Central memory CD8-positive, alpha-beta T cell (primary cell): ENCODE data around the gene SPAG9.

Experiments used
- ATAC-seq: fragments of 150-1000 bp; cut with Tn5 transposase; replicated peaks from 2 replicates; pipeline ENCODE4 v1.10.0; 2022; ENCODE audit warnings: mild to moderate bottlenecking, moderate FRiP score, moderate number of reproducible peaks; ENCODE audit not compliant: poor library complexity, severe bottlenecking; ENCODE audit errors: extremely low read depth
- DNase-seq, 2 donors: peaks; one replicate each; pipeline ENCODE4 v3.0.0; 2021; ENCODE audit warnings: low spot score in 2 of 2
- H3K27ac Mint-ChIP-seq: one replicate; pipeline ENCODE4 v1.8.0; 2022; ENCODE audit warnings: low read depth, mild to moderate bottlenecking, moderate library complexity, mixed read lengths
- H3K27me3 Mint-ChIP-seq: one replicate; pipeline ENCODE4 v1.8.0; 2022; ENCODE audit warnings: mixed read lengths
- H3K36me3 Mint-ChIP-seq: one replicate; pipeline ENCODE4 v1.8.0; 2022; ENCODE audit warnings: mild to moderate bottlenecking, moderate library complexity, mixed read lengths; ENCODE audit not compliant: insufficient read depth
- H3K4me1 Mint-ChIP-seq: one replicate; pipeline ENCODE4 v1.8.0; 2022; ENCODE audit warnings: mixed read lengths
- H3K4me3 Mint-ChIP-seq: one replicate; pipeline ENCODE4 v1.8.0; 2022; ENCODE audit warnings: mild to moderate bottlenecking, moderate library complexity, mixed read lengths
- H3K9me3 Mint-ChIP-seq: one replicate; pipeline ENCODE4 v1.8.0; 2022; ENCODE audit warnings: mixed read lengths

The SPAG9 gene

DNA sequence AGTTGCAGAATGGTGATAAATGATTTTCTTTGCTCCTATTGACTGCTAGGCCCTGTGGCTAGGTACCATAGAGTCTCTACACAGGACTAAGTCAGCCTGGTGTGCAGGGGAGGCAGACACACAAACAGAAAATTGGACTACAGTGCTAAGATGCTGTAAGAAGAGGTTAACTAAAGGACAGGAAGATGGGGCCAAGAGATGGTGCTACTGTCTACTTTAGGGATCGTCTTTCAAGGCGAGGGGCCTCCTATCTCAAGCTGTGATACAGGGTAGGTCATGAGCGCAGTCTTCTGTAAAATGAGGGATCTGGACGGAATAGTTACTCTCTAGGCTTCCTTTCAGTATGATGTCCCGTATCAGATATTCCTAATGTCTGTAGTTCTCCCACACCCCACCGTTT lies 33.5 kb upstream of the SPAG9 start:
- Mint-ChIP-seq H3K4me1 (no peaks in the 10 kb centered on the region), H3K36me3 (no peaks in the 10 kb centered on the region), H3K9me3 (no peaks in the 10 kb centered on the region), H3K4me3 (no peak overlapping the region), H3K27ac (no peak overlapping the region), H3K27me3 (no peaks in the 10 kb centered on the region)
- DNase-seq (no peak), ATAC-seq (no peak)

GRCh38 chr17:51153210-51154072 lies 32.8 kb upstream of the SPAG9 start, which contains the start of gene NME1:
TSS of gene NME1 (plus strand) at chr17:51153559. CDS start at chr17:51155655, 2,096 bp downstream.
- Mint-ChIP-seq H3K27ac (no peak within 1 kb of the TSS), H3K27me3 (no peaks in the 10 kb centered on the region), H3K4me3 (no peak within 1 kb of the TSS), H3K36me3 (no peaks in the 10 kb centered on the region), H3K4me1 (no peaks in the 10 kb centered on the region), H3K9me3 (no peaks in the 10 kb centered on the region)
- DNase-seq (peak; percentile 97), ATAC-seq (peak; percentile 99)

- Mint-ChIP-seq H3K27me3 (no peaks in the 10 kb centered on the region), H3K36me3 (no peaks in the 10 kb centered on the region), H3K4me1 (no peaks in the 10 kb centered on the region), H3K9me3 (no peaks in the 10 kb centered on the region), H3K4me3 (no peak overlapping the region), H3K27ac (no peak overlapping the region)
- no peak for ATAC-seq
- no peak for DNase-seq
Measured at GRCh38 chr17:51152766-51153209, 32.1 kb upstream of the SPAG9 start.

DNA sequence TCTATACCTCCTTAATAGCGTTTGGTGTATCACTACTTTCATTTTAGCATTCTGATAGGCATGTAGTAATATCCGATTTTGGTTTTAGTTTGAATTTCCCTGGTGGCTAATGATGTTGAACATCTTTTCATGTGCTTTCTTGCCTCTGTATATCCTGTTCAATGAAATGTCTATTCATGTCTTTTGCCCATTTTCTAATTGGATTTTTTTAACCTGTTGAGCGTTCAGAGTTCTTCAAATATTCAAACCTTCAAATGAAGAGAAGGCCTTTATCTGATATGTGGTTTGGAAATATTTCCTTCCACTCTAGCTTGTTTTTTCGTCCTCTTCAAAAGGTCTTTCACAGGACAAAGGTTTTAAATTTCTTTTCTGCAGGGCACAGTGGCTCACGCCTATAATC lies 30.3 kb upstream of the SPAG9 start:
- Mint-ChIP-seq H3K4me3 (no peak overlapping the region), H3K27ac (no peak overlapping the region), H3K36me3 (no peaks in the 10 kb centered on the region), H3K27me3 (no peaks in the 10 kb centered on the region), H3K4me1 (no peaks in the 10 kb centered on the region), H3K9me3 (no peaks in the 10 kb centered on the region)
- DNase-seq = no peak
- no peak for ATAC-seq

GRCh38 chr17:51149163-51149562 lies 28.5 kb upstream of the SPAG9 start:
- ATAC-seq = no peak
- DNase-seq = no peak
- Mint-ChIP-seq H3K27ac (no peak overlapping the region), H3K4me1 (no peaks in the 10 kb centered on the region), H3K9me3 (no peaks in the 10 kb centered on the region), H3K27me3 (no peaks in the 10 kb centered on the region), H3K36me3 (no peaks in the 10 kb centered on the region), H3K4me3 (no peak overlapping the region)

GRCh38 chr17:51147650-51148049 lies 27.0 kb upstream of the SPAG9 start:
- Mint-ChIP-seq H3K36me3 (no peaks in the 10 kb centered on the region), H3K27me3 (no peaks in the 10 kb centered on the region), H3K4me3 (no peak overlapping the region), H3K27ac (no peak overlapping the region), H3K4me1 (no peaks in the 10 kb centered on the region), H3K9me3 (no peaks in the 10 kb centered on the region)
- DNase-seq (no peak), ATAC-seq (no peak)

DNA sequence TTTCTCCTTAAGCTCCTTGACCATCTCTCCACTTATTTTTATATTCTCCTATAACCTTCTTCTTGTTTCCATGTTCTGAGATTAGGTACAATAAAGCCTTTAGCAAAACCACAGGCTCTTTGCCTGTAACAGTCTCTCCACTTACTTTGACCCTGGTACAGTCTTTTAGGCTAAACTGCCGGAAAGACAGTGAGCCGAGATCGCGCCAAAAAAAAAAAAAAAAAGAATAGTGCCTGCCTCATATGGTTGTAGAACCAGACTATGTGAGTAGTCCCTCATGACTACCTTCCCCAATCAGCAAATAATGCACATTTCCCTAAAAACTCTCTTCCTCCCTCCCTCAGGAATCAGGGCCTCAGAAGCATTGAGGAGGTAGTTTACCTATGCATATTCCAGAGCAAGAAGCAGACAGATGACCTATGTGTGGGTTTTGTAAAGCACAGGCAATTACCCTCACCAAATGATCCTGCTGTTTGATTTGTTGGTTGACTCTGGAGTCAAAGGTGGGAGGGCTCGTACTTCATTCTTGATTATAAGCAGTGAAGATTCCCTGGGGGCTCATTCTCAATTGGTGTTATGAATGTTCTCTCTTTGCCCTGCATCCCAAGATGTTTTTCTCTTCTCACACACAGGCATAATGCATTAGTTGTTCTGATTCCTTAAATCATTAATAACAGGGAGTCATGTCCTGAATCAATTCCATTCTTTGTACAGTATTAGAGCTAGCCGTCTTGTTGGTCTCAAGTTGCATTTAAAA lies 23.8 kb upstream of the SPAG9 start:
- Mint-ChIP-seq H3K4me3 (no peak overlapping the region), H3K36me3 (peaks cover 1% of the 10 kb centered on the region), H3K27me3 (no peaks in the 10 kb centered on the region), H3K27ac (no peak overlapping the region), H3K9me3 (no peaks in the 10 kb centered on the region), H3K4me1 (no peaks in the 10 kb centered on the region)
- DNase-seq (no peak), ATAC-seq (no peak)

GRCh38 chr17:51142597-51142996 lies 21.9 kb upstream of the SPAG9 start:
- Mint-ChIP-seq H3K36me3 (peaks cover 1% of the 10 kb centered on the region), H3K4me1 (no peaks in the 10 kb centered on the region), H3K27me3 (no peaks in the 10 kb centered on the region), H3K27ac (no peak overlapping the region), H3K4me3 (no peak overlapping the region), H3K9me3 (no peaks in the 10 kb centered on the region)
- ATAC-seq = no peak
- DNase-seq = no peak

- DNase-seq = no peak
- Mint-ChIP-seq H3K9me3 (no peaks in the 10 kb centered on the region), H3K27me3 (no peaks in the 10 kb centered on the region), H3K4me1 (no peaks in the 10 kb centered on the region), H3K4me3 (no peak overlapping the region), H3K27ac (no peak overlapping the region), H3K36me3 (peaks cover 1% of the 10 kb centered on the region)
- ATAC-seq = no peak
Measured at GRCh38 chr17:51135956-51136355, 15.3 kb upstream of the SPAG9 start.

DNA sequence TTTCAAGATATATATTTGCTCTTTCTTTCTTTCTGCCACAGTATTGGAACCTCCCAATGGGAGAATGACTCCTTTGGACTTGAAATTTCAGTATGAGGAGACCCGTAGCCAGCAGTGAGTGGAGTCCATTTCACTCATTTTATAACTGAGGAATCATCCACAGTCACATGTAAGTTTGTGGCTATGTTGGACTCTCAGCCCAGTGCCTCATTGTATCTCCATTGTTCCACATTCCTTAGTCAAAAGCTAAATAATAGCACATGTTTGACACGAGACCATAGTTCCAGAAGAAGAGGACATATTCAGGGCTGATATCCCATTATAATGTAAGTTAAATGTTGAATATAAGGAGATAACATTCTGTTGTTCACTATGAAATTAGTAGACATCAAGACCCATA lies 12.7 kb upstream of the SPAG9 start:
- no peaks in the 10 kb centered on the region for H3K4me1 Mint-ChIP-seq
- no peaks in the 10 kb centered on the region for H3K36me3 Mint-ChIP-seq
- no peak overlapping the region for H3K27ac Mint-ChIP-seq
- no peak overlapping the region for H3K4me3 Mint-ChIP-seq
- H3K9me3 Mint-ChIP-seq = no peaks in the 10 kb centered on the region
- ATAC-seq (no peak), DNase-seq (no peak)
- no peaks in the 10 kb centered on the region for H3K27me3 Mint-ChIP-seq

DNA sequence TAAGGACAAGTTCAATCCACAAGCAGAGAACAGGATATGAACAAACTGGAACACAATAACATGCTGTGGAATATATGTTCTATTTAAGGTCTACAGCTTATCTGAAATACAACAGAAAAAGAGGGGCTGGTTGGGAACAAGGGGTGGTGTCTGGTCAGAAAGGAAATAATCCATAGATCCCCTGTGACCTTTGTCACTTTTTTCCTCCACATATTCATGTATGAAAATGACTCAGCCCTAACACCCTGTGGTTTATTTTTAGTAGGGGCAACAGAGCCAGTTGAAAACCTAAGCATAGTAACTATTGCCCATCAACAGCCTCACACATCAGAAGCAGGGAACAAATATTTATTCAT lies 12.3 kb upstream of the SPAG9 start:
- Mint-ChIP-seq H3K36me3 (no peaks in the 10 kb centered on the region), H3K4me3 (no peak overlapping the region), H3K4me1 (no peaks in the 10 kb centered on the region), H3K9me3 (no peaks in the 10 kb centered on the region), H3K27me3 (no peaks in the 10 kb centered on the region), H3K27ac (no peak overlapping the region)
- ATAC-seq = no peak
- no peak for DNase-seq

DNA sequence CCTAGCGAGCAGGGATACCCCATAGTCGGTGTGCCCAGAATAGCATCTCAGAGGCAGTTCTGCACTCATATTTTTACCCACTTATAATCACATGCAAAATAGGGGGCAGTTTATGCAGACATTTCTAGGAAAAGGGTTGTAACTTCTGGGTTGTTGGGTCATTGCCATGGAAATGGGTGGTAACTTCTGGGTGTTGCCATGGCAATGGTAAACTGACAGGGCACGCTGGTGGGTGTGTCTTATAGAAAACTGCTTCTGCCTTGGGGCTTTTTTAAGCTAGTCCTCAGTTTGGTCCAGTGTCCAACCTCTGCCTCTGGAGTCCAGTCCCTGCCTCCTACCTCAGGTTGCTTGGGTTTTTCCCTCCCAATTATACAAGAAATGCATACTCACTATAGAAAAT lies 7.4 kb upstream of the SPAG9 start:
- Mint-ChIP-seq H3K9me3 (no peaks in the 10 kb centered on the region), H3K27ac (no peak overlapping the region), H3K4me3 (no peak overlapping the region), H3K36me3 (no peaks in the 10 kb centered on the region), H3K4me1 (no peaks in the 10 kb centered on the region), H3K27me3 (no peaks in the 10 kb centered on the region)
- ATAC-seq = no peak
- no peak for DNase-seq
